Measurements from ENCODE around the gene SLC22A7.
A peak's percentile ranks its signal among the peaks of the same experiment; 100 is the strongest.

Gene SLC22A7

DNA sequence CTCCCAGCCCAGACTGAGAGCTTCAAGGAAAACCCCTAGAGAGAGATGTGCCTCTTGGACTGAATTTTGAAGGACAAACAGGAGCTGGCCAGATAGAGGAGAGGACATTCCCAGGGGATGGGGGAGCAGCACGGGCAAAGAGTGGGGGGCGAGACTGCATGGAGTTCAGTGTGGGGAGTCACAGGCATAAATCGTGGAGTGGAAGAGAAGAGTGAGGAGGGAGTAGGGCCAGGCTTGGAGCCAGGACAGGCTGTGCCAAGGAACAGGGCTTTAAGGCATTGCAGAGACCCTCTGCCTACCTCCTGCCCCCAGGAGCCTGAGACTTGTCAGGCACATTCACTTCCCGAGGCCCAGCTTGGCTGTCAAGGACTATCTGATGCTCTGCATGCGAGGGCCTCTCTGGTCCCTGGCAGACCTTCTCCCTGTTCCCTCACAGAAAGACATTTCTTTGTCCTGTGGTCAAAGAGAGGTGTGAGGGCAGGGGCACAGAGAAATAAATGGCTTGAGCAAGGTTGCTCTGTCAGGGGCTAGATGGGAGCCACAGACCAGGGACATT lies 5.2 kb upstream of the SLC22A7 start:
- no peaks in the 10 kb centered on the region for H3K9me3 ChIP-seq (ENCODE audit: control insufficient read depth, insufficient read depth, low read depth, low read length)
- POLR2A ChIA-PET, result no interaction called here
- CTCF ChIA-PET, result interaction anchor here (0.8 to 0.9 kb wide), 2 partner anchors 29 to 145 kb away, joined by 3 to 4 read pairs; no protein-coding TSS in a partner anchor
- no peak overlapping the region for H3K27ac ChIP-seq (ENCODE audit: extremely low read depth, low read depth, low read length)
- H3K4me3 ChIP-seq (ENCODE audit: low read depth, low read length), result no peak overlapping the region
- H3K36me3 ChIP-seq (ENCODE audit: control insufficient read depth in 2 of 2, insufficient read depth in 1 of 2, low read length in 2 of 2), result no peaks in the 10 kb centered on the region
- TF ChIP-seq ZNF433 (tag by site-specific recombination; IDR thresholded peaks at IDR 0.05; ENCODE audit: low read depth) (no peak), ZBTB48 (tag by site-specific recombination; IDR thresholded peaks at IDR 0.05) (no peak), ZNF366 (tag by site-specific recombination; conservative IDR thresholded peaks at IDR 0.05) (no peak), ZSCAN16 (tag by site-specific recombination; IDR thresholded peaks at IDR 0.05) (no peak), REPIN1 (tag by site-specific recombination; IDR thresholded peaks at IDR 0.05; ENCODE audit: low read depth) (no peak), ZNF768 (tag by site-specific recombination; IDR thresholded peaks at IDR 0.05) (no peak), ZNF670 (tag by site-specific recombination; IDR thresholded peaks at IDR 0.05; ENCODE audit: low read depth) (no peak), KLF8 (tag by site-specific recombination; IDR thresholded peaks at IDR 0.05) (no peak), ZNF214 (tag by site-specific recombination; IDR thresholded peaks at IDR 0.05; ENCODE audit: borderline replicate concordance) (no peak)
- TF ChIP-seq, protein P1, sequence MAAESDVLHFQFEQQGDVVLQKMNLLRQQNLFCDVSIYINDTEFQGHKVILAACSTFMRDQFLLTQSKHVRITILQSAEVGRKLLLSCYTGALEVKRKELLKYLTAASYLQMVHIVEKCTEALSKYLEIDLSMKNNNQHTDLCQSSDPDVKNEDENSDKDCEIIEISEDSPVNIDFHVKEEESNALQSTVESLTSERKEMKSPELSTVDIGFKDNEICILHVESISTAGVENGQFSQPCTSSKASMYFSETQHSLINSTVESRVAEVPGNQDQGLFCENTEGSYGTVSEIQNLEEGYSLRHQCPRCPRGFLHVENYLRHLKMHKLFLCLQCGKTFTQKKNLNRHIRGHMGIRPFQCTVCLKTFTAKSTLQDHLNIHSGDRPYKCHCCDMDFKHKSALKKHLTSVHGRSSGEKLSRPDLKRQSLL (tag by site-specific recombination; IDR thresholded peaks at IDR 0.05), result no peak
- H3K4me1 ChIP-seq (ENCODE audit: control insufficient read depth, insufficient read depth, low read length), result no peaks in the 10 kb centered on the region

DNA sequence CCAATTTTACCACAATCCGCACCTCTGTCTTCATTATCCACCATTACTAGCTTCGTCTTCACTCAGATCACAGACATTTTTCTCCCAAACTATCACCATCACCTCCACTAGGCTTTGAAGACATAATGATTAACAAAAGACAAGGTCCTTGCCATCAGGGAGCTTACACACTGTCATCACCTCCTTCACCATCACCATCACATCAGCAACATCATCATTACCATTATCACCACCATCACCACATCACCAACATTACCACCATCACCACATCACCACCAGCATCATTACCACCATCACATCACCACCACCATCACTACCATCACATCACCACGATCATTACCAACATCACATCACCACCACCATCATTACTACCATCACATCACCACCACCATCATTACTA lies 4.4 kb upstream of the SLC22A7 start:
- TF ChIP-seq ZNF785 (tag by site-specific recombination; IDR thresholded peaks at IDR 0.05), result 0 out of 2 replicates have a peak, but pooled peaks have one; percentile 20
- TF ChIP-seq ZNF311 (tag by site-specific recombination; IDR thresholded peaks at IDR 0.05; ENCODE audit: borderline replicate concordance), result peak; percentile 83; the same call in 1 of the 2 replicates
- TF ChIP-seq ZSCAN23 (tag by site-specific recombination; IDR thresholded peaks at IDR 0.05), result no peak
- TF ChIP-seq, protein P2, sequence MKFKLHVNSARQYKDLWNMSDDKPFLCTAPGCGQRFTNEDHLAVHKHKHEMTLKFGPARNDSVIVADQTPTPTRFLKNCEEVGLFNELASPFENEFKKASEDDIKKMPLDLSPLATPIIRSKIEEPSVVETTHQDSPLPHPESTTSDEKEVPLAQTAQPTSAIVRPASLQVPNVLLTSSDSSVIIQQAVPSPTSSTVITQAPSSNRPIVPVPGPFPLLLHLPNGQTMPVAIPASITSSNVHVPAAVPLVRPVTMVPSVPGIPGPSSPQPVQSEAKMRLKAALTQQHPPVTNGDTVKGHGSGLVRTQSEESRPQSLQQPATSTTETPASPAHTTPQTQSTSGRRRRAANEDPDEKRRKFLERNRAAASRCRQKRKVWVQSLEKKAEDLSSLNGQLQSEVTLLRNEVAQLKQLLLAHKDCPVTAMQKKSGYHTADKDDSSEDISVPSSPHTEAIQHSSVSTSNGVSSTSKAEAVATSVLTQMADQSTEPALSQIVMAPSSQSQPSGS (tag by site-specific recombination; IDR thresholded peaks at IDR 0.05; ENCODE audit: low read depth), result peak; percentile 43; the same call in 1 of the 2 replicates
- Histone ChIP-seq H3K27ac (ENCODE audit: extremely low read depth, low read depth, low read length) (no peak overlapping the region), H3K4me3 (ENCODE audit: low read depth, low read length) (no peak overlapping the region), H3K9me3 (ENCODE audit: control insufficient read depth, insufficient read depth, low read depth, low read length) (no peaks in the 10 kb centered on the region), H3K36me3 (ENCODE audit: control insufficient read depth in 2 of 2, insufficient read depth in 1 of 2, low read length in 2 of 2) (no peaks in the 10 kb centered on the region), H3K4me1 (ENCODE audit: control insufficient read depth, insufficient read depth, low read length) (no peaks in the 10 kb centered on the region)
- ChIA-PET POLR2A (no interaction called here), CTCF (no interaction called here)

DNA sequence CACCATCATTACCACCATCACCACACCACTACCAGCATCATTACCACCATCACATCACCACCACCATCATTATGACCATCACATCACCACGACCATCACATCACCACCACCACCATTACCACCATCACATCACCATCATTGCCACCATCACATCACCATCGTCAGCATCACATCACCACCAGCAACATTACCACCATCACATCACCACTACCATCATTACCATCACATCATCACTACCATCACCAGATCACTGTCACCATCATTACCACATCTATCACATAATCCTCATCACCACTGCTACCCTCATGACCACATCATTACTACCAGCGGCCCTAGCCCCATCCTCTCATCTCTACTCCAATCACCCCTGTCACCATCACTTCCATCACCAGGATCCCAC lies 3.5 kb upstream of the SLC22A7 start:
- POLR2A ChIA-PET, result no interaction called here
- CTCF ChIA-PET, result no interaction called here

More for the DNA sequence above, 3.5 kb upstream of the SLC22A7 start:
- H3K9me3 ChIP-seq (ENCODE audit: control insufficient read depth, insufficient read depth, low read depth, low read length), result no peaks in the 10 kb centered on the region
- no peak overlapping the region for H3K27ac ChIP-seq (ENCODE audit: extremely low read depth, low read depth, low read length)
- H3K36me3 ChIP-seq (ENCODE audit: control insufficient read depth in 2 of 2, insufficient read depth in 1 of 2, low read length in 2 of 2), result no peaks in the 10 kb centered on the region
- TF ChIP-seq ZNF514 (tag by site-specific recombination; IDR thresholded peaks at IDR 0.05) (no peak), IKZF3 (tag by site-specific recombination; IDR thresholded peaks at IDR 0.05) (no peak), ZNF785 (tag by site-specific recombination; IDR thresholded peaks at IDR 0.05) (no peak), ZNF239 (tag by site-specific recombination; IDR thresholded peaks at IDR 0.05) (0 out of 2 replicates have a peak, but pooled peaks have one; percentile 25), ZNF416 (tag by site-specific recombination; IDR thresholded peaks at IDR 0.05) (peak; percentile 28; the same call in 1 of the 2 replicates), ZNF571 (tag by site-specific recombination; IDR thresholded peaks at IDR 0.05) (peak; percentile 52; the same call in 1 of the 2 replicates), ZNF626 (tag by site-specific recombination; IDR thresholded peaks at IDR 0.05) (no peak)
- TF ChIP-seq, protein P3, sequence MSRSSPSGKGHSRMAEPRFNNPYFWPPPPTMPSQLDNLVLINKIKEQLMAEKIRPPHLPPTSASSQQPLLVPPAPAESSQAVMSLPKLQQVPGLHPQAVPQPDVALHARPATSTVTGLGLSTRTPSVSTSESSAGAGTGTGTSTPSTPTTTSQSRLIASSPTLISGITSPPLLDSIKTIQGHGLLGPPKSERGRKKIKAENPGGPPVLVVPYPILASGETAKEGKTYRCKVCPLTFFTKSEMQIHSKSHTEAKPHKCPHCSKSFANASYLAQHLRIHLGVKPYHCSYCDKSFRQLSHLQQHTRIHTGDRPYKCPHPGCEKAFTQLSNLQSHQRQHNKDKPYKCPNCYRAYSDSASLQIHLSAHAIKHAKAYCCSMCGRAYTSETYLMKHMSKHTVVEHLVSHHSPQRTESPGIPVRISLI (tag by site-specific recombination; IDR thresholded peaks at IDR 0.05), result no peak
- TF ChIP-seq, protein P4, sequence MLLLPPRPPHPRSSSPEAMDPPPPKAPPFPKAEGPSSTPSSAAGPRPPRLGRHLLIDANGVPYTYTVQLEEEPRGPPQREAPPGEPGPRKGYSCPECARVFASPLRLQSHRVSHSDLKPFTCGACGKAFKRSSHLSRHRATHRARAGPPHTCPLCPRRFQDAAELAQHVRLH (tag by site-specific recombination; IDR thresholded peaks at IDR 0.05), result peak; percentile 63; the same call in 1 of the 2 replicates
- TF ChIP-seq, protein P2 (tag by site-specific recombination; IDR thresholded peaks at IDR 0.05; ENCODE audit: low read depth), result peak; percentile 80
- H3K4me3 ChIP-seq (ENCODE audit: low read depth, low read length), result no peak overlapping the region
- no peaks in the 10 kb centered on the region for H3K4me1 ChIP-seq (ENCODE audit: control insufficient read depth, insufficient read depth, low read length)

All from HEK293 (cell line).